Measurements from ENCODE around the gene EIF1AY. TPM values are rescaled to one million over a fixed set of nuclear protein-coding genes. Genes with fewer than 3 reads are reported as not detected.
"Not testable (repeated sequence)": the region's sequence is repeated elsewhere in the genome, so short reads cannot be mapped to it uniquely, and the experiment has no call there.

Gene EIF1AY
- 71.7 and 74.4 TPM in 2 replicates for total RNA-seq

GRCh38 chrY:20575531-20576121 is at the start of gene EIF1AY:
TSS of gene EIF1AY (plus strand) at chrY:20575776. CDS start at chrY:20575872, 96 bp downstream.
- H3K4me1 Mint-ChIP-seq: peaks cover 23% of the 10 kb centered on the region
- DNase-seq: peak; percentile 96
- H3K4me3 Mint-ChIP-seq: peak within 1 kb of the TSS; percentile 95
- H3K27ac Mint-ChIP-seq: peak within 1 kb of the TSS; percentile 97
- intact Hi-C loops (cut with micrococcal nuclease): loop anchor here (1.0 to 5.0 kb wide), 8 partner anchors 139 to 1008 kb away; no protein-coding TSS in a partner anchor
- peaks cover 15% of the 10 kb centered on the region for H3K36me3 Mint-ChIP-seq (ENCODE audit: low read depth)
- no peaks in the 10 kb centered on the region for H3K9me3 Mint-ChIP-seq
- H3K27me3 Mint-ChIP-seq: no peaks in the 10 kb centered on the region

- intact Hi-C loops (cut with micrococcal nuclease): no loop called here
- DNase-seq: no peak
- peaks cover 6% of the 10 kb centered on the region for H3K36me3 Mint-ChIP-seq (ENCODE audit: low read depth)
Observed at GRCh38 chrY:20528435-20528834, 47.1 kb upstream of the EIF1AY start.

GRCh38 chrY:20538186-20538585 is 37.4 kb upstream of the EIF1AY start:
- Mint-ChIP-seq H3K4me3 (no peak overlapping the region), H3K36me3 (ENCODE audit: low read depth) (peaks cover 1% of the 10 kb centered on the region), H3K4me1 (peaks cover 18% of the 10 kb centered on the region), H3K27ac (no peak overlapping the region), H3K27me3 (no peaks in the 10 kb centered on the region), H3K9me3 (no peaks in the 10 kb centered on the region)
- no peak for DNase-seq
- intact Hi-C loops (cut with micrococcal nuclease): no loop called here

More at GRCh38 chrY:20528435-20528834, 47.1 kb upstream of the EIF1AY start:
- Mint-ChIP-seq H3K4me1 (peaks cover 18% of the 10 kb centered on the region), H3K4me3 (no peak overlapping the region), H3K27ac (no peak overlapping the region), H3K27me3 (no peaks in the 10 kb centered on the region), H3K9me3 (peaks cover 3% of the 10 kb centered on the region)

- peak; percentile 53 for DNase-seq
- Mint-ChIP-seq H3K27me3 (no peaks in the 10 kb centered on the region), H3K27ac (no peak overlapping the region), H3K9me3 (no peaks in the 10 kb centered on the region), H3K4me1 (peaks cover 18% of the 10 kb centered on the region), H3K4me3 (peak overlapping the region; percentile 39), H3K36me3 (ENCODE audit: low read depth) (peaks cover 1% of the 10 kb centered on the region)
- intact Hi-C loops (cut with micrococcal nuclease): no loop called here
Observed at GRCh38 chrY:20538933-20539332, 36.6 kb upstream of the EIF1AY start.

GRCh38 chrY:20544451-20544960 is 31.1 kb upstream of the EIF1AY start:
- Mint-ChIP-seq H3K27ac (no peak overlapping the region), H3K36me3 (ENCODE audit: low read depth) (peaks cover 1% of the 10 kb centered on the region), H3K4me3 (no peak overlapping the region), H3K27me3 (no peaks in the 10 kb centered on the region), H3K4me1 (peaks cover 9% of the 10 kb centered on the region), H3K9me3 (no peaks in the 10 kb centered on the region)
- intact Hi-C loops (cut with micrococcal nuclease): no loop called here
- DNase-seq: no peak

GRCh38 chrY:20546071-20546470 is 29.5 kb upstream of the EIF1AY start:
- Mint-ChIP-seq H3K4me3 (no peak overlapping the region), H3K36me3 (ENCODE audit: low read depth) (peaks cover 1% of the 10 kb centered on the region), H3K4me1 (no peaks in the 10 kb centered on the region), H3K9me3 (no peaks in the 10 kb centered on the region), H3K27me3 (no peaks in the 10 kb centered on the region), H3K27ac (no peak overlapping the region)
- intact Hi-C loops (cut with micrococcal nuclease): no loop called here
- no peak for DNase-seq

GRCh38 chrY:20549289-20549688 is 26.3 kb upstream of the EIF1AY start:
- no peak for DNase-seq
- Mint-ChIP-seq H3K4me3 (no peak overlapping the region), H3K27me3 (no peaks in the 10 kb centered on the region), H3K4me1 (no peaks in the 10 kb centered on the region), H3K36me3 (ENCODE audit: low read depth) (peaks cover 1% of the 10 kb centered on the region), H3K9me3 (no peaks in the 10 kb centered on the region), H3K27ac (no peak overlapping the region)
- intact Hi-C loops (cut with micrococcal nuclease): no loop called here

GRCh38 chrY:20551840-20552239 is 23.7 kb upstream of the EIF1AY start:
- Mint-ChIP-seq H3K4me3 (no peak overlapping the region), H3K4me1 (no peaks in the 10 kb centered on the region), H3K36me3 (ENCODE audit: low read depth) (no peaks in the 10 kb centered on the region), H3K27me3 (no peaks in the 10 kb centered on the region), H3K27ac (no peak overlapping the region), H3K9me3 (no peaks in the 10 kb centered on the region)
- intact Hi-C loops (cut with micrococcal nuclease): no loop called here
- DNase-seq: no peak

GRCh38 chrY:20552764-20553323 is 22.7 kb upstream of the EIF1AY start:
- H3K9me3 Mint-ChIP-seq; H3K4me3 Mint-ChIP-seq; H3K4me1 Mint-ChIP-seq; H3K27ac Mint-ChIP-seq; H3K27me3 Mint-ChIP-seq; H3K36me3 Mint-ChIP-seq (ENCODE audit: low read depth); DNase-seq; intact Hi-C loops (cut with micrococcal nuclease): not testable (repeated sequence)

- H3K27ac Mint-ChIP-seq: no peak overlapping the region
- H3K9me3 Mint-ChIP-seq: no peaks in the 10 kb centered on the region
- H3K36me3 Mint-ChIP-seq (ENCODE audit: low read depth): no peaks in the 10 kb centered on the region
- no peak for DNase-seq
- no peaks in the 10 kb centered on the region for H3K4me1 Mint-ChIP-seq
- H3K4me3 Mint-ChIP-seq: no peak overlapping the region
- intact Hi-C loops (cut with micrococcal nuclease): loop anchor here (5.0 kb wide), 1 partner anchor 706 kb away; no protein-coding TSS in a partner anchor
- no peaks in the 10 kb centered on the region for H3K27me3 Mint-ChIP-seq
Observed at GRCh38 chrY:20555820-20556219, 19.8 kb upstream of the EIF1AY start.

- Mint-ChIP-seq H3K9me3 (no peaks in the 10 kb centered on the region), H3K27me3 (no peaks in the 10 kb centered on the region), H3K4me3 (no peak overlapping the region), H3K4me1 (no peaks in the 10 kb centered on the region), H3K27ac (no peak overlapping the region), H3K36me3 (ENCODE audit: low read depth) (no peaks in the 10 kb centered on the region)
- peak; percentile 68 for DNase-seq
- intact Hi-C loops (cut with micrococcal nuclease): loop anchor here (1.0 to 5.0 kb wide), 2 partner anchors 182 to 704 kb away; no protein-coding TSS in a partner anchor
Observed at GRCh38 chrY:20558677-20559076, 16.9 kb upstream of the EIF1AY start.

- DNase-seq: no peak
- Mint-ChIP-seq H3K27me3 (no peaks in the 10 kb centered on the region), H3K4me3 (no peak overlapping the region), H3K4me1 (no peaks in the 10 kb centered on the region), H3K36me3 (ENCODE audit: low read depth) (no peaks in the 10 kb centered on the region), H3K27ac (no peak overlapping the region), H3K9me3 (no peaks in the 10 kb centered on the region)
- intact Hi-C loops (cut with micrococcal nuclease): loop anchor here (5.0 kb wide), 1 partner anchor 702 kb away; no protein-coding TSS in a partner anchor
Observed at GRCh38 chrY:20559873-20560512, 15.6 kb upstream of the EIF1AY start.

GRCh38 chrY:20571306-20571705 is 4.3 kb upstream of the EIF1AY start:
- no peaks in the 10 kb centered on the region for H3K27me3 Mint-ChIP-seq
- no peak for DNase-seq
- H3K4me3 Mint-ChIP-seq: no peak overlapping the region
- no peak overlapping the region for H3K27ac Mint-ChIP-seq
- no peaks in the 10 kb centered on the region for H3K9me3 Mint-ChIP-seq
- intact Hi-C loops (cut with micrococcal nuclease): no loop called here
- peaks cover 12% of the 10 kb centered on the region for H3K4me1 Mint-ChIP-seq
- peaks cover 5% of the 10 kb centered on the region for H3K36me3 Mint-ChIP-seq (ENCODE audit: low read depth)

- Mint-ChIP-seq H3K4me1 (peaks cover 21% of the 10 kb centered on the region), H3K27ac (peak overlapping the region; percentile 97), H3K27me3 (no peaks in the 10 kb centered on the region), H3K9me3 (no peaks in the 10 kb centered on the region), H3K4me3 (peak overlapping the region; percentile 95), H3K36me3 (ENCODE audit: low read depth) (peaks cover 15% of the 10 kb centered on the region)
- peak; percentile 60 for DNase-seq
- intact Hi-C loops (cut with micrococcal nuclease): loop anchor here (1.0 to 5.0 kb wide), 3 partner anchors 138 to 666 kb away; no protein-coding TSS in a partner anchor
Observed at GRCh38 chrY:20576506-20576905, 930 bp downstream of the EIF1AY start.

Data from activated CD4-positive, alpha-beta T cell treated with anti-CD3 and anti-CD28 coated beads, Interleukin-2, amount 10 ng/mL, durations not matched to agents 24 days and 14 days (primary cell).